Upper lobe of left lung (tissue), 4 donors: ENCODE measurements around the gene GNG2.

Experiments used
- POLR2A ChIP-seq, 4 donors: fragments of 450-650 bp; IDR thresholded peaks; one replicate each; pipeline ENCODE4 v1.5.1; 2016 to 2017; ENCODE audit warnings: antibody characterized with exemption in 4 of 4, mild to moderate bottlenecking in 2 of 4
- POLR2AphosphoS5 ChIP-seq, 2 donors: sonication (generic); formaldehyde crosslinking; IDR thresholded peaks; one replicate each; pipeline ENCODE4 v1.5.1; 2017; ENCODE audit warnings: antibody characterized with exemption in 2 of 2
- TF ChIP-seq, protein P1 (sequence below), 6 experiments: fragments of 450-650 bp in 4 of 6; fragments of 200-600 bp in 2 of 6; sonication (generic) in 2 of 6; IDR thresholded peaks; one replicate each; pipeline ENCODE4 v1.5.1; 2016 to 2019; ENCODE audit warnings: antibody characterized with exemption in 6 of 6

DNA sequence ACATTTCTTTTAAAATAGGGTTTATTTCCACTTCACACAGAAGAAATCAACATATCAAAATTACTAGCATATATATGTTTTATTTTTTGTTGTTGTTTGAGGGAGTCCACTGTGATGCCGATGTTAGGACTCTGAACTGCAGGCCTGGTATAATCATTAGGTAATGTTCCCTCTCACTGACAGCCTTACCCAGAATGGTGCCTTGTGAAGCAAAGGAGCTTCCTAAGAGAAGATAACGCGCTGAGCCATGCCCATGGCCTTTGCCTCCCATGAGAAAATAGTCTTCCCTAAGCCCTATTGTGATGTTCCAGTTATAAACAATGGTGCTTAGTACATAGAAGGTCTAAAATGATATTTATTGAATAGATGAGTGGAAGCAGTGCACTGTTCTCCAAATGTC lies 12.0 kb downstream of the GNG2 start:
- TF ChIP-seq, protein P1, sequence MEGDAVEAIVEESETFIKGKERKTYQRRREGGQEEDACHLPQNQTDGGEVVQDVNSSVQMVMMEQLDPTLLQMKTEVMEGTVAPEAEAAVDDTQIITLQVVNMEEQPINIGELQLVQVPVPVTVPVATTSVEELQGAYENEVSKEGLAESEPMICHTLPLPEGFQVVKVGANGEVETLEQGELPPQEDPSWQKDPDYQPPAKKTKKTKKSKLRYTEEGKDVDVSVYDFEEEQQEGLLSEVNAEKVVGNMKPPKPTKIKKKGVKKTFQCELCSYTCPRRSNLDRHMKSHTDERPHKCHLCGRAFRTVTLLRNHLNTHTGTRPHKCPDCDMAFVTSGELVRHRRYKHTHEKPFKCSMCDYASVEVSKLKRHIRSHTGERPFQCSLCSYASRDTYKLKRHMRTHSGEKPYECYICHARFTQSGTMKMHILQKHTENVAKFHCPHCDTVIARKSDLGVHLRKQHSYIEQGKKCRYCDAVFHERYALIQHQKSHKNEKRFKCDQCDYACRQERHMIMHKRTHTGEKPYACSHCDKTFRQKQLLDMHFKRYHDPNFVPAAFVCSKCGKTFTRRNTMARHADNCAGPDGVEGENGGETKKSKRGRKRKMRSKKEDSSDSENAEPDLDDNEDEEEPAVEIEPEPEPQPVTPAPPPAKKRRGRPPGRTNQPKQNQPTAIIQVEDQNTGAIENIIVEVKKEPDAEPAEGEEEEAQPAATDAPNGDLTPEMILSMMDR (IDR thresholded peaks at IDR 0.05), result no peak
- no peak for TF ChIP-seq POLR2A (IDR thresholded peaks at IDR 0.05)
- no peak for TF ChIP-seq POLR2AphosphoS5 (IDR thresholded peaks at IDR 0.05)
